Loucy (cell line): ENCODE results near the gene OGFOD2.

Experiments
- EZH2phosphoT487 ChIP-seq: fragments of 200-600 bp; IDR thresholded peaks from 2 replicates; pipeline ENCODE4 v1.6.1; 2018; ENCODE audit warnings: antibody characterized with exemption, mild to moderate bottlenecking, moderate library complexity, borderline replicate concordance
- TF ChIP-seq, protein P1 (sequence below): fragments of 200-600 bp; sonication (generic); conservative IDR thresholded peaks from 2 replicates; pipeline ENCODE4 v1.5.1; 2014; ENCODE audit warnings: mild to moderate bottlenecking, antibody characterized with exemption, low read length

DNA sequence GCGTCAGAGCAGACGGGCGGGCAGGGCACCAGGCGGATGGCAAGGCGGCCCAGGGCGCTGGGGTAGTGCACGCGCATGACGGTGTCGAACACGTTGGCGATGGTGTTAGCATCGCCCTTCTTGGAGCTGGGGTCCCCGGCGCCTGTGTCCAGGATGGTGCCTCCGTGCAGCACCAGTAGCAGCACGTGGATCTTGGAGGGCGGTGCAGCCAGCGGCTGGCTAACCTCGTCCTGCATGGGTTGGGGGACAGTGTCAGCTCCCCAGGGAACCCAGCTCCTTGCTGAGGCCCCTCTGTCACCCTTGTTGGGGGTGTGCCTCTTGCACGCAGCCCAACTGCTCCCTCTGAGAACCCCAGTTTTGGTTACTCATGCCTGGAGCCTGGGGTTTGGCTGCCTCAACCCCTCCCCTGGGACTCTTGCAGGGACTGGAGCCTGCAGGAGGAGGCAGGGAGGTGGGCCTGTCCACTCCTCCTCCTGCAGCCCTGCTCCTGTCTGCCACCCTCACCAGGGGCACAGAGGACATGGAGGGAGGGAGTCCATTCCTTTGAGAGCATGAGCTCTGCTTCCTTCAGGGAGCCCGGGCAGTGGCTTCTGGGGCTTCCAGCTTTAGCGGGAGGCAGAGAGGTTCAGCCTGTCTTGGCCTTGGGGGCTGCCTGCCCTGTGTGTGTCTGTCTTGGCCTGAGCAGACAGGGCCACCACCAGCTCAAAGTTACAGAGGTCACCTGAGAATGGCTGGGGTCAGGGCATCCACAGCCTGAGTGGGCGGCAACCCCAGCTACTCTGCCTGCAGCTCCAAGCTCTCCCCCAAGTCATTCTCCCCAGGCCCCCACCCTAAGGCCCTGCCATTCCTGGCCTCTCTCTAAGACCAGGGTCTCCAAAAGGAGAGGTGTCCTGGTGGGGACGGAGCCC is 22.6 kb downstream of the OGFOD2 start:
- TF ChIP-seq, protein P1, sequence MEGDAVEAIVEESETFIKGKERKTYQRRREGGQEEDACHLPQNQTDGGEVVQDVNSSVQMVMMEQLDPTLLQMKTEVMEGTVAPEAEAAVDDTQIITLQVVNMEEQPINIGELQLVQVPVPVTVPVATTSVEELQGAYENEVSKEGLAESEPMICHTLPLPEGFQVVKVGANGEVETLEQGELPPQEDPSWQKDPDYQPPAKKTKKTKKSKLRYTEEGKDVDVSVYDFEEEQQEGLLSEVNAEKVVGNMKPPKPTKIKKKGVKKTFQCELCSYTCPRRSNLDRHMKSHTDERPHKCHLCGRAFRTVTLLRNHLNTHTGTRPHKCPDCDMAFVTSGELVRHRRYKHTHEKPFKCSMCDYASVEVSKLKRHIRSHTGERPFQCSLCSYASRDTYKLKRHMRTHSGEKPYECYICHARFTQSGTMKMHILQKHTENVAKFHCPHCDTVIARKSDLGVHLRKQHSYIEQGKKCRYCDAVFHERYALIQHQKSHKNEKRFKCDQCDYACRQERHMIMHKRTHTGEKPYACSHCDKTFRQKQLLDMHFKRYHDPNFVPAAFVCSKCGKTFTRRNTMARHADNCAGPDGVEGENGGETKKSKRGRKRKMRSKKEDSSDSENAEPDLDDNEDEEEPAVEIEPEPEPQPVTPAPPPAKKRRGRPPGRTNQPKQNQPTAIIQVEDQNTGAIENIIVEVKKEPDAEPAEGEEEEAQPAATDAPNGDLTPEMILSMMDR = no peak
- no peak for TF ChIP-seq EZH2phosphoT487
